GM20000 (cell line): ENCODE results near the gene DPPA5.

Experiments
- DNase-seq: peaks from one replicate; pipeline ENCODE4 v3.0.0; 2012; ENCODE audit warnings: low spot score
- CTCF ChIP-seq: IDR thresholded peaks from 2 replicates; pipeline ENCODE4 v1.5.1; 2012; ENCODE audit warnings: mild to moderate bottlenecking, control low read depth; ENCODE audit errors: extremely low read depth, missing control alignments

DPPA5 gene

DNA sequence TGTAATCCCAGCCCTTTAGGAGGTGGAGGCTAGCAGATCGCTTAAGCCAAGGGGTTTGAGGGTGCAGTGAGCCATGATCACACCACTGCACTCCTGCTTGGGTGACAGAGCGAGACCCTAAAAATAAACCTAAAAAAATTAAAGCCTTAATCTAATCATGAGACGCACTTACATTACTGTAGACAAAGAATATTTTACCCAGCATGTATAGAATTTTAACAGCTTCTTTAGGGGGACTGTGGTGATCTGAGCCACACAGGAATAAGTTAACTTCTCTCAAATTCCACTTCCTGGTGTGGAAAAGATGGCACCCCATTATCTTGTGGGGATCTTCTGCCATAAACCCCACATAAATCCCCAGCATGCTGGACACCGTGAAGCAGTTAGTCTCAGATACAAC, 17.9 kb upstream of the DPPA5 start:
- no peak for DNase-seq
- TF ChIP-seq CTCF, result no peak

DNA sequence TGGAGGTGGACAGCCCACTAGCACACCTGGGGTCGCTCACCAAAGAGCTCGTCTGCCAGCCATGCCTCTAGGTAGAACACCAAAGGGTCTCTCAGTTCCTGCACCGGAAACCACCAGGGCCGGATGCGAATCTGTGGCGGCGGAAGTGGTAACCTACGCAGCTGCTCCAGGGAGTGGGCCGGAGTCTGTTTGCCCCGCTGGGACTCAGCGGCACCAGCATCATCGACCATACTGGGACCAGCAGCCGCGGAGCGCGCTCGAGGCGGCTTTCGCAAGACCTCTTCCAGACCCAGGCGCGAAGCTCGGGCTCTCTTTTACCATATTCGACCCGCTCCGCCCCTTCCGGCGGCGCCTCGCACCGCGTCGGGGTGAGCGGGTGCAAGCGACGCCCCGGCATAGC, 15.5 kb upstream of the DPPA5 start, which contains the start of gene OOEP:
OOEP (minus strand) TSS at position 335 of the 400 bp plus-strand sequence; CDS start at position 230, 105 bp downstream.
- TF ChIP-seq CTCF, result no peak
- no peak for DNase-seq

GRCh38 chr6:73369157-73369556, 15.1 kb upstream of the DPPA5 start:
- no peak for DNase-seq
- no peak for TF ChIP-seq CTCF

DNA sequence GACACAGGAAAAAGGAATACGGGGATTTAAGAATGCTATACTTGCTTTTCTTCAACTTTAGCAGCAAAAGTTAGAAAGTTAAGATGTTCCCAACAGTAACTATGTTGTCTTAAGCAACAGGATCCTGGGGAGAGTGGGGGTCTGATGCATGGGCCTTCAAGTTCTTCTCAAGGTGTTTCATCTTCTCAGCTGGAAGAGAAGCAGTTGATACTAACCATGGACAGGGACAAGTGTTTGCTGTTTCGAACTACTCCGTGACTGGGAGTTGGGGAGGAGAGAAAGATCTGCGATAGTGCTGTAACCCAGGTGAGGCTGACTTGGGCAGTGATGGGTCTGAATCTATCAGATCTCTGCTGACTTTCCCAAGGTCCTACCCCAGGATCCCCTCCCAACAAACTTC, 14.6 kb upstream of the DPPA5 start:
- no peak for TF ChIP-seq CTCF
- DNase-seq, result peak; percentile 11

- DNase-seq, result no peak
- TF ChIP-seq CTCF, result no peak
These were observed 13.8 kb upstream of the DPPA5 start for GRCh38 chr6:73367761-73368355.

GRCh38 chr6:73364549-73364948, 10.5 kb upstream of the DPPA5 start:
- no peak for DNase-seq
- no peak for TF ChIP-seq CTCF

DNA sequence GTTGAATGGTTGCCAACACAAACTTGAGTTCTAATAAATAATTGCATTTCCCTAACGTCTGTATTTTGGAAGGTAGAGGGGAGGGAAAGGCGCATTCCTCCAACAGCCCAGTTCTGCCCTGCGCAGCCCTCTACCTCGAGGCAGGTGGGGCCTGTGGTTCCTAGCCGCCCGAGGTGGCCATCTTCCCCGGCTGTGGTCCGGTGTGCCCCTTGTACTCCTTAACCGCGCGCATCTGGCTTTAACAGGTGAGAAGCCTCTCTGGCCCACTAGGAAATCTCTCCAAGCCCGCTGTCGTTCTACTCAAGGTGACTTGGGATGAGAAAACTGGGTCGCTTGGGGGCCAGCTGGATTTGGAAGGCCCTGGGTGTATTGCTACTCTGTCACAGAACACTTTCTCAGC, 10.0 kb upstream of the DPPA5 start:
- no peak for TF ChIP-seq CTCF
- no peak for DNase-seq
